ENCODE results near the gene MAP3K5.

The MAP3K5 gene

DNA sequence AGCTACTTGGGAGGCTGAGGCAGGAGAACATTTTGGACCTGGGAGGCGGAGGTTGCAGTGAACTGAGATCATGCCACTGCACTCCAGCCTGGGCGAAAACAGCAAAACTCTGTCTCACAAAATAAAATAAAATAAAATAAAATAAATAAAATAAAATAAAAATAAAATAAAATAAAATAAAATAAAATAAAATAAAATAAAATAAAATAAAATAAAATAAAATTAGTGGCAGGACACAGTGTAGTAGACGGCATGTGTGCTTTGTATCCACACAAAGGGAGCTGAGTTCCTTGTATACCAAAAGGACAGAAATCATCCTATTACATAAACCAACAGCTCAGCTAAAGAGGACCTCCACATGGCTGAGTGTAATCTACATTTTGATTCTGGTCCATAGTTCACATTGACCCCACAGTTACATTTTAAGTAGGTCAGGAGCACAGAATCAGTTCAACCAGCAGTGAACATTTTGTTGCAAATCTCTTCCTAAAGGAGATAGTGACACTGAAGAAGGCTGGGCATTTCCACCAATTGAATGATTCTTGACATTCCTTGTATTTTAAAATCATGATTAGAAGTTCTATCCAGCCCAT, 150.3 kb downstream of the MAP3K5 start:
- in situ Hi-C loops (cut with MboI; ENCODE audit: low pct_unique_long_range_greater_than_20kb, low sequenced_read_pairs, unreplicated experiment): loop anchor here (10.0 kb wide), 1 partner anchor 153 kb away; the partner anchor contains the start of gene MAP3K5
- TF ChIP-seq, protein P1, sequence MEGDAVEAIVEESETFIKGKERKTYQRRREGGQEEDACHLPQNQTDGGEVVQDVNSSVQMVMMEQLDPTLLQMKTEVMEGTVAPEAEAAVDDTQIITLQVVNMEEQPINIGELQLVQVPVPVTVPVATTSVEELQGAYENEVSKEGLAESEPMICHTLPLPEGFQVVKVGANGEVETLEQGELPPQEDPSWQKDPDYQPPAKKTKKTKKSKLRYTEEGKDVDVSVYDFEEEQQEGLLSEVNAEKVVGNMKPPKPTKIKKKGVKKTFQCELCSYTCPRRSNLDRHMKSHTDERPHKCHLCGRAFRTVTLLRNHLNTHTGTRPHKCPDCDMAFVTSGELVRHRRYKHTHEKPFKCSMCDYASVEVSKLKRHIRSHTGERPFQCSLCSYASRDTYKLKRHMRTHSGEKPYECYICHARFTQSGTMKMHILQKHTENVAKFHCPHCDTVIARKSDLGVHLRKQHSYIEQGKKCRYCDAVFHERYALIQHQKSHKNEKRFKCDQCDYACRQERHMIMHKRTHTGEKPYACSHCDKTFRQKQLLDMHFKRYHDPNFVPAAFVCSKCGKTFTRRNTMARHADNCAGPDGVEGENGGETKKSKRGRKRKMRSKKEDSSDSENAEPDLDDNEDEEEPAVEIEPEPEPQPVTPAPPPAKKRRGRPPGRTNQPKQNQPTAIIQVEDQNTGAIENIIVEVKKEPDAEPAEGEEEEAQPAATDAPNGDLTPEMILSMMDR (IDR thresholded peaks at IDR 0.05; ENCODE audit: extremely low read depth, insufficient read depth, missing control alignments): no peak
- DNase-seq (ENCODE audit: low spot score): no peak

DNA sequence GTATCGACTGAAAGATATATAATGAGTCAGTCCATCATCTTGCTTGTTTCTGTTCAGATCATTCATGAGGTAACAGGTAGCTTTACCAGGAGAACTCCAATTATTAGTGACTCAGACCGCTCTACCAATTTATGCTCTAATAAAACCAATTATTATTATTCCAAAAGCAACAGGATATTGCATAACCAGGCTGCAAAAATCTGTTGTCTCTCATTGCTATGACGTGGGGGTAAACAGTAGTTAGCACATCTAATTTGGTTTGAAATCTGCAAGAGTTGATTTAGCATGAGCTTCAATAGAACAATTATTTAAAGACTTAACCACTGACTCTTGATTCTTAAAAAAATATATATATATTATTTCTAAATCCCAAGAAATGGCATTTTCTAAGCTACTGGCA, 151.1 kb downstream of the MAP3K5 start:
- in situ Hi-C loops (cut with MboI; ENCODE audit: low pct_unique_long_range_greater_than_20kb, low sequenced_read_pairs, unreplicated experiment): loop anchor here (10.0 kb wide), 1 partner anchor 154 kb away; the partner anchor contains the start of gene MAP3K5
- no peak for DNase-seq (ENCODE audit: low spot score)
- TF ChIP-seq, protein P1 (IDR thresholded peaks at IDR 0.05; ENCODE audit: extremely low read depth, insufficient read depth, missing control alignments): no peak

GRCh38 chr6:136640132-136640915, 152.0 kb downstream of the MAP3K5 start:
- no peak for DNase-seq (ENCODE audit: low spot score)
- in situ Hi-C loops (cut with MboI; ENCODE audit: low pct_unique_long_range_greater_than_20kb, low sequenced_read_pairs, unreplicated experiment): loop anchor here (10.0 kb wide), 1 partner anchor 154 kb away; the partner anchor contains the start of gene MAP3K5
- TF ChIP-seq, protein P1 (IDR thresholded peaks at IDR 0.05; ENCODE audit: extremely low read depth, insufficient read depth, missing control alignments): no peak

GRCh38 chr6:136639702-136640101, 152.6 kb downstream of the MAP3K5 start:
- DNase-seq (ENCODE audit: low spot score): no peak
- in situ Hi-C loops (cut with MboI; ENCODE audit: low pct_unique_long_range_greater_than_20kb, low sequenced_read_pairs, unreplicated experiment): loop anchor here (10.0 kb wide), 1 partner anchor 155 kb away; the partner anchor contains the start of gene MAP3K5
- TF ChIP-seq, protein P1 (IDR thresholded peaks at IDR 0.05; ENCODE audit: extremely low read depth, insufficient read depth, missing control alignments): no peak

DNA sequence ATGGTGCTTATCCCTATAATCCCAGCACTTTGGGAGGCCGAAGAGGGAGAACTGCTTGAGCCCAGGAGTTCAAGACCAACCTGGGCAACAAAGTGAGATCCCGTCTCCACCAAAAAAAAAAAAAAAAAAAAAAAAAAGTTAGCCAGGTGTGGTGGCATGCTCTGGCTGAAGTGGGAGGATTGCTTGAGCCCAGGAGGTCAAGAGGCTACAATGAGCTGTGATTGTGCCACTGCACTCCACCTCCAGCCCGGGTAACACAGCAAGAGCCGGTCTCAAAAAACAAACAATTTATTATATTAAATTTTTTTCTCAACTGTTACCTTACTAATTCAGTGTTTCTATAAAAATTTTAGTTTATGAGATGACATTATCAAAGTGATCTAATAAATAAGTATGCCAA, 156.7 kb downstream of the MAP3K5 start:
- TF ChIP-seq, protein P1 (IDR thresholded peaks at IDR 0.05; ENCODE audit: extremely low read depth, insufficient read depth, missing control alignments): no peak
- no peak for DNase-seq (ENCODE audit: low spot score)
- in situ Hi-C loops (cut with MboI; ENCODE audit: low pct_unique_long_range_greater_than_20kb, low sequenced_read_pairs, unreplicated experiment): no loop called here

DNA sequence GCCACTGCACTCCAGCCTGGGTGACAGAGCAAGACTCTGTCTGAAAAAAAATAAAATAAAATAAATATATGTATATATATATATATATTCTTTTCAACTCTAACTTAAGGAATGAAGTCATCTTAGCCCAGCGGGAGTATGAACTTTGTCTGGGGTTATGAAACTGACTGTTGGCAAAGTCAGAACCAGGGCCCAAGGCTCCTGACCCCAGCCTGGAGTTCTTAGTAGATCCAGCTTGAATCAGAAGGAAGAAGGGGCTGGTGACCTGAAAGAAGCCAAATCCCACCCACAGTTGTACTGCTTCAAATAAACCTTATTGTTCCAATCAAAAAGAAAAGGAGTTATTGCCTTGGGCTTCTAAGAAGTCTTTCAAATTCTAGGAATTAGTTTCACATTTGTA, 158.9 kb downstream of the MAP3K5 start:
- TF ChIP-seq, protein P1 (IDR thresholded peaks at IDR 0.05; ENCODE audit: extremely low read depth, insufficient read depth, missing control alignments): no peak
- DNase-seq (ENCODE audit: low spot score): no peak
- in situ Hi-C loops (cut with MboI; ENCODE audit: low pct_unique_long_range_greater_than_20kb, low sequenced_read_pairs, unreplicated experiment): no loop called here
